Measurements from ENCODE around the gene CHMP4B. TPM values are rescaled to one million over a fixed set of nuclear protein-coding genes. Genes with fewer than 3 reads are reported as not detected.

CHMP4B gene
- total RNA-seq, 2 experiments from 2014 or later, result 82.0 to 82.9 TPM

DNA sequence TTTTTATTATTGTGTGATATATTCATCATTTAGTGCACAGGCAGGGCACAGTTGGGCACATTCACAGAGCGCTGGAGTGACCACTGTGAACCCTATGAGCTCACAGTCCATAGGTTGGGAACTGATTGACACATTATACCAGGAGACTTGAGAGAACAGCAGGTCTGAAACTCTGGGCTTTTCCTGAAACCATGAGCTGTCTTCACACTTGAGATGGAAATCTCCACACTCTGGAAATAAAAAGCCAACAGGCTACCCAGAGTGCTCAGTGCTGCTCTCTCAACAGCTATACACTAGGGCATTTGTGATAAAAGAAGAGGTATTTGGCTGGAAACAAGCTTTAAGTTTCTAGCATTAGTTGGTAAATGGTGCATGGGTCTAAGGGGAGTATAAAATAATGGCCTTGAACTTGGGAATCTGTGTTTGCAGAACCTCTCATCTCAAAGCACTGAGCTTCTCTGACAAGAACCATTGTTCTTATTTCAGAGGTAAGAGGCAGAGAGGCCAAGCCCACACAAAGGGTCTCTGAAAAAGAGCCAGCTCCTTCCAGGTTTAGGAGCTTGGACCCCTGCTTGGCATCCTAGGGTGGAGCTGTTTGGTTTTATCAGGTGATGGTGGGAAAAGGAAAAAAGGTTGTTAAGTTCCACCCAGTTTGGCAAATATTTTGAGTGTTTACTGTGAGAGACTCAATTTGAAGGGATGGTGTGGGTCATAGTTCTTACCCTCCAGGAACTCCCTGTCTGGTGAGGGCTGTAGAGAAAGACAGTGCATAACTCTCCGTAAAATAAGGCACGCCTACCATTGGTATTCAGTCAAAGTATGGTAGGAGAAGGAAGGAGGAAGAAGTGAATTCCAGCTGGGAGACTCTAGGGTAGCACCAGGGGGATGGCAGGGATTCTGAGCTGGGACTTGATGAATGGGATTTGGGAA is 14.5 kb downstream of the CHMP4B start:
- DNase-seq (no peak), ATAC-seq (no peak)
- TF ChIP-seq, protein P1, sequence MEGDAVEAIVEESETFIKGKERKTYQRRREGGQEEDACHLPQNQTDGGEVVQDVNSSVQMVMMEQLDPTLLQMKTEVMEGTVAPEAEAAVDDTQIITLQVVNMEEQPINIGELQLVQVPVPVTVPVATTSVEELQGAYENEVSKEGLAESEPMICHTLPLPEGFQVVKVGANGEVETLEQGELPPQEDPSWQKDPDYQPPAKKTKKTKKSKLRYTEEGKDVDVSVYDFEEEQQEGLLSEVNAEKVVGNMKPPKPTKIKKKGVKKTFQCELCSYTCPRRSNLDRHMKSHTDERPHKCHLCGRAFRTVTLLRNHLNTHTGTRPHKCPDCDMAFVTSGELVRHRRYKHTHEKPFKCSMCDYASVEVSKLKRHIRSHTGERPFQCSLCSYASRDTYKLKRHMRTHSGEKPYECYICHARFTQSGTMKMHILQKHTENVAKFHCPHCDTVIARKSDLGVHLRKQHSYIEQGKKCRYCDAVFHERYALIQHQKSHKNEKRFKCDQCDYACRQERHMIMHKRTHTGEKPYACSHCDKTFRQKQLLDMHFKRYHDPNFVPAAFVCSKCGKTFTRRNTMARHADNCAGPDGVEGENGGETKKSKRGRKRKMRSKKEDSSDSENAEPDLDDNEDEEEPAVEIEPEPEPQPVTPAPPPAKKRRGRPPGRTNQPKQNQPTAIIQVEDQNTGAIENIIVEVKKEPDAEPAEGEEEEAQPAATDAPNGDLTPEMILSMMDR (IDR thresholded peaks at IDR 0.05), result no peak
- H3K9me3 Mint-ChIP-seq, result no peaks in the 10 kb centered on the region
- intact Hi-C loops (cut with micrococcal nuclease), result no loop called here
- H3K27ac Mint-ChIP-seq, result peak overlapping the region; percentile 17
- H3K36me3 Mint-ChIP-seq (ENCODE audit: low read depth), result peaks cover 8% of the 10 kb centered on the region
- peaks cover 74% of the 10 kb centered on the region for H3K4me1 Mint-ChIP-seq (ENCODE audit: low read depth)
- ChIA-PET POLR2A (interaction anchor here (0.9 to 1.7 kb wide), 4 partner anchors 13 to 26 kb away, joined by 3 to 8 read pairs (median 4); no protein-coding TSS in a partner anchor), CTCF (interaction anchor here (1.5 to 2.0 kb wide), 3 partner anchors 11 to 25 kb away, joined by 3 to 9 read pairs (median 5); no protein-coding TSS in a partner anchor)
- no peaks in the 10 kb centered on the region for H3K27me3 Mint-ChIP-seq
- H3K4me3 Mint-ChIP-seq, result no peak overlapping the region

DNA sequence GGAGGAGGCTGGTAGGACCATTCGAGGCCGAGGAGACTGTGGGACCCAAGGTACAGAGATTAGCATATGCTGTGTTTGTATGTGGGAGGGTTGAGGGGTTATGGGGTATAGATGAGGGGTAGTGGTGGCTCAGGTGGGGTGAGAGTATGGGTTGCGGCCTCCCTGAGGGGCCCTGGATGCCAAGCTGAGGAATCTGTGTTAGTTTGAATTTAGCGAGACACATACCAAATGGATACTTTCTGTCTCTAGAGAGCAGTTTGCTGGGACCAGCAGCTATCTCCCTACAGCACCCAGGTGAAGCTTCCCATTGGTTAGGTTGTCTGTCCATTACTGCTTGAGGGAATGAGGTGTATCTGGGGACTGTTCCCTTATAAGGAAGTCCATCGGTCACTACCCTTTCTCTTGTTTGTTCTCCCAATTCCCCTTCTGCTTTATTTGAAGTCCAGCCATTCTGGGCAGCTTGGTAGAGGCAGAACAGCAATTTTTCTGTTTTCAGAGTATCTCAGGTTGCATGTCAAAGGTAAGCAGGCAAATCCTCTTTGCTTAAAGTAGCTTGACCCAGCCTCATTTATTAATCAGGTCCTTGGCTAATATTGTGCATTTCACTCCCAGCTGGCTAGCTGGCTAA is 15.2 kb downstream of the CHMP4B start:
- CTCF ChIA-PET, result interaction anchor here (1.2 to 2.0 kb wide), 3 partner anchors 13 to 24 kb away, joined by 3 to 9 read pairs (median 5); no protein-coding TSS in a partner anchor
- peaks cover 8% of the 10 kb centered on the region for H3K36me3 Mint-ChIP-seq (ENCODE audit: low read depth)
- H3K27ac Mint-ChIP-seq, result no peak overlapping the region
- POLR2A ChIA-PET, result interaction anchor here (0.9 to 1.7 kb wide), 4 partner anchors 13 to 158 kb away, joined by 3 to 8 read pairs (median 4); no protein-coding TSS in a partner anchor
- ATAC-seq, result no peak
- no peaks in the 10 kb centered on the region for H3K9me3 Mint-ChIP-seq
- peaks cover 73% of the 10 kb centered on the region for H3K4me1 Mint-ChIP-seq (ENCODE audit: low read depth)
- H3K27me3 Mint-ChIP-seq, result no peaks in the 10 kb centered on the region
- TF ChIP-seq, protein P1 (IDR thresholded peaks at IDR 0.05), result no peak
- intact Hi-C loops (cut with micrococcal nuclease), result no loop called here
- no peak for DNase-seq
- no peak overlapping the region for H3K4me3 Mint-ChIP-seq

DNA sequence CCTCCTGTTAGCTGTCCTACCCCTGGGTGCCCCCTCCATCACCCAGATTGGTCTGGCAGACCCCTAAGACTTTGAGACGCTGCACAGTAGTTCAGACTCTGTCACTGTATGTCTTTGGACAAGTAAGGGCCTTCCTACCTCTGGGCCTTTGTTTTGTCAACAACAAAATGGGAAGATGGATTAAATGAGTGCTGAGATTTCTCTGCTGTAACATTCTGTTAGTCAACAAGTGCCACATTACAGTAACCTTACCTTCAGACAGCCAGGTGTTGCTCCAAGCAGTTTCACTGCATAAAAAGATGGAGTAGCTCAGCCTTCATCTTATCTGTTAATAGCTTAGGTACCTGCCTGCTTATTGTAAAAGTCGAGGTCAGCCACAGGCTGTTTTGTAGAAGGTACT is 16.0 kb downstream of the CHMP4B start:
- peaks cover 73% of the 10 kb centered on the region for H3K4me1 Mint-ChIP-seq (ENCODE audit: low read depth)
- intact Hi-C loops (cut with micrococcal nuclease), result no loop called here

DNA sequence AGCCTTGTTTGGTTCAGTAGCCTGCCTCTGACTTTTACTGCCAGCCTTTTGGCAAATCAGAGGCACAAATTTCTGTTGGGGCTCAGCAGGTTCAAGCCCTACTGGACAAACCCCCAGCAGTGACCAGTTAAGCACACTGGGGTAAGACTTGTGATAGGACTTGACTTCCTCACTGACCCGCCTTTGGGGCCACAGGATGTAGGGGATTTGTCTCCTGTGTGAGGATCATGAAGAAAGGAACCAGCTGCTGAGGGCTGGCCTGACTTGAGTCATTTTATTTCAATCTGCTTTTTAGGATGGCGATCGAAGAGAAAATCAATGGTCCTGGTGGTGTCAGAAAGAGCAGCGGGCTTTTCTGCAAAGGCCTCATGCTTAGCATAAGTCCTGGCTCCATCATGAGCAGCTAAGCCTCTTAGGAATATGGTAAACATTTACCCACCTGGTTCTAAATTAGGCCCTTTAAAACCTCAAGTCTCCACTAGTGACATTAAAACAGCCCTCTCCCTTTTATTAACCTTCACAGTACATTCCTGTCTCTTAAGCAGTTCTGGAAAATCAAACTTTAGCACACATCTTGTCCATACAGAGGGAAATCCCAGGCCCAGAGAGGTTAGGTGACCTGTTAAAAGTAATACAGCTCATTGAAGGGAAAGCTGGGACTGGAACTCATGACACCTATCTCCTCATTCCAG is 16.6 kb downstream of the CHMP4B start:
- POLR2A ChIA-PET, result interaction anchor here (0.7 kb wide), 1 partner anchor 12 kb away, joined by 3 read pairs; no protein-coding TSS in a partner anchor
- Mint-ChIP-seq H3K9me3 (no peaks in the 10 kb centered on the region), H3K4me3 (no peak overlapping the region), H3K36me3 (ENCODE audit: low read depth) (peaks cover 18% of the 10 kb centered on the region), H3K27me3 (no peaks in the 10 kb centered on the region), H3K4me1 (ENCODE audit: low read depth) (peaks cover 69% of the 10 kb centered on the region), H3K27ac (no peak overlapping the region)
- ATAC-seq (no peak), DNase-seq (no peak)
- intact Hi-C loops (cut with micrococcal nuclease), result no loop called here
- TF ChIP-seq, protein P1 (IDR thresholded peaks at IDR 0.05), result no peak
- CTCF ChIA-PET, result interaction anchor here (0.6 to 1.3 kb wide), 4 partner anchors 18 to 36 kb away, joined by 3 read pairs; no protein-coding TSS in a partner anchor

More for the DNA sequence above, 16.0 kb downstream of the CHMP4B start:
- Mint-ChIP-seq H3K4me3 (no peak overlapping the region), H3K36me3 (ENCODE audit: low read depth) (peaks cover 15% of the 10 kb centered on the region), H3K27ac (no peak overlapping the region), H3K9me3 (no peaks in the 10 kb centered on the region), H3K27me3 (no peaks in the 10 kb centered on the region)
- ATAC-seq, result no peak
- POLR2A ChIA-PET, result interaction anchor here (1.1 kb wide), 1 partner anchor 159 kb away, joined by 3 read pairs; no protein-coding TSS in a partner anchor
- CTCF ChIA-PET, result interaction anchor here (1.0 to 1.2 kb wide), 2 partner anchors 17 to 35 kb away, joined by 3 read pairs; no protein-coding TSS in a partner anchor
- TF ChIP-seq, protein P1 (IDR thresholded peaks at IDR 0.05), result no peak
- DNase-seq, result no peak

Measured in activated CD8-positive, alpha-beta T cell treated with anti-CD3 and anti-CD28 coated beads for 36 hours (primary cell).